Kidney (tissue), 22 donors: Measurements from ENCODE around the gene FBN2. TPM values are rescaled to one million over a fixed set of nuclear protein-coding genes. Genes with fewer than 3 reads are reported as not detected.
A peak's percentile ranks its signal among the peaks of the same experiment; 100 is the strongest.

Experiments used
- DNase-seq, 5 donors: peaks; one replicate each; pipeline ENCODE4 v3.0.0-alpha.2; 2013 to 2020
- FAIRE-seq: peaks from 2 replicates; lab custom pipeline; 2012; peaks lifted over from hg19 to GRCh38; lab: Jason Lieb, UNC
- H3K27ac ChIP-seq, 2 donors: one replicate each; pipeline ENCODE4 v1.7.0; 2013; ENCODE audit warnings: low read depth in 2 of 2, low read length in 2 of 2, inconsistent platforms in 1 of 2
- H3K27me3 ChIP-seq: one replicate; pipeline ENCODE4 v1.7.1; 2013; ENCODE audit warnings: low read length, inconsistent platforms; ENCODE audit not compliant: control insufficient read depth, insufficient read depth
- H3K36me3 ChIP-seq, 3 donors: one replicate each; pipeline versions ENCODE4 v1.7.0 to v1.7.1; 2013; ENCODE audit warnings: low read length in 3 of 3, control low read depth in 1 of 3, inconsistent platforms in 1 of 3; ENCODE audit not compliant: insufficient read depth in 3 of 3, control insufficient read depth in 2 of 3
- H3K4me1 ChIP-seq, 3 donors: one replicate each; pipeline versions ENCODE4 v1.7.0 to v1.7.1; 2013; ENCODE audit warnings: low read length in 3 of 3, inconsistent platforms in 1 of 3, low read depth in 1 of 3; ENCODE audit not compliant: control insufficient read depth in 2 of 3, insufficient read depth in 2 of 3
- H3K4me3 ChIP-seq, 3 donors: one replicate each; pipeline versions ENCODE4 v1.7.0 to v1.8.1; 2013; ENCODE audit warnings: low read length in 3 of 3, control low read depth in 1 of 3, inconsistent platforms in 1 of 3
- H3K9ac ChIP-seq, 3 donors: one replicate each; pipeline versions ENCODE4 v1.7.0 to v1.7.1; 2013; ENCODE audit warnings: low read length in 3 of 3, control low read depth in 1 of 3, inconsistent platforms in 1 of 3
- H3K9me3 ChIP-seq, 3 donors: one replicate each; pipeline versions ENCODE4 v1.7.0 to v1.7.1; 2013; ENCODE audit warnings: low read length in 3 of 3, control low read depth in 1 of 3, inconsistent platforms in 1 of 3; ENCODE audit not compliant: control insufficient read depth in 2 of 3, insufficient read depth in 1 of 3
- CTCF ChIP-seq: IDR thresholded peaks from 3 replicates; pipeline ENCODE4 v1.5.1; 2012; ENCODE audit warnings: mild to moderate bottlenecking, moderate library complexity, borderline replicate concordance; ENCODE audit not compliant: insufficient read depth; ENCODE audit errors: extremely low read depth
- intact Hi-C: fragments of 100-400 bp; cut with DNase I; formaldehyde crosslinking; loops from one replicate; pipeline ENCODE4 v1.11.1; 2022
- long read RNA-seq, 10 donors: library from polyadenylated mRNA in 1 of 10; unstranded in 1 of 10; transcript quantifications; one replicate each; pipeline ENCODE4 v2.0.0 and lab custom pipeline, GENCODE V29; 2021 to 2026
- polyA plus RNA-seq: library from polyadenylated mRNA; stranded (reverse); fragments of 350-450 nt; fragmentation: Illumina TruSeq; extraction: RNeasy Lipid Tissue Mini Kit (QIAGEN cat#74804); gene quantifications from one replicate; pipeline ENCODE4 v1.2.3, GENCODE V29; 2014; ENCODE audit warnings: low read depth, low replicate concordance; ENCODE audit not compliant: insufficient read depth
- total RNA-seq: library from RNA; stranded (reverse); fragmentation: NEBNext Ultra II Directional; extraction: Animal tissue kit (Norgen Biotek cat#: 25700); gene quantifications from one replicate; pipeline ENCODE4 v1.2.1, GENCODE V29; 2021
- donor health status: control.
- donor health status: control.
- donor health status: control.
- donor health status: control.
- donor health status: control.
- donor health status: DM: yes; HTN: yes; CAD: no.
- donor health status: Normal renal cell carcinoma (clear cell type).

FBN2 gene
- total RNA-seq (1.0 TPM), polyA plus RNA-seq (0.11 TPM)
- long read RNA-seq, donor 1, full-length matches to known transcripts = 1 of 12 reads
- long read RNA-seq, donor 1, partial matches to known transcripts = 11 of 12 reads
- long read RNA-seq, donor 1, other reads (novel, unspliced or antisense) = 0 of 12 reads
- long read RNA-seq, donor 2 = 0 reads
- long read RNA-seq, donor 3 = 0 reads
- long read RNA-seq, donor 4, partial matches to known transcripts = 10 of 12 reads
- long read RNA-seq, donor 4, other reads (novel, unspliced or antisense) = 0 of 12 reads
- long read RNA-seq, donor 5 = 0 reads
- long read RNA-seq, donor 6 = 0 reads
- long read RNA-seq, donor 7 = 0 reads
- long read RNA-seq, donor 8, partial matches to known transcripts = 73 of 73 reads
- long read RNA-seq, donor 8, other reads (novel, unspliced or antisense) = 0 of 73 reads
- long read RNA-seq, donor 9 = 0 reads
- long read RNA-seq, donor 10 = 0 reads

DNA sequence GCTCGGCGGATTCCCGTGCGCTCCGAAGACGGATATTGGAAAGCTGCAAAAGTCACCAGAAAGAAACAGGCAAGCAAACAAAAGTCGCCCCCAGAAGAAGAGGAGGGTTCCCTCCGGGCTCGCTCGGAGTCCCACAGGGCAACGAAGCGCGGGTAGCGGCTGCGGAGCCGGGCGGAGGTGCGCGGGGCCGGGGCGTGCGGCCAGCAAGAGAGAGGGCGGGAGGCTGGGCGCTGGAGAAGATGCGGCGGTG is at the start of gene FBN2:
Gene FBN2 (minus strand): TSS at position 246 of the 250 bp plus-strand sequence. CDS start 642 bp downstream, outside the sequence.
- H3K27me3 ChIP-seq = no peaks in the 10 kb centered on the region

DNA sequence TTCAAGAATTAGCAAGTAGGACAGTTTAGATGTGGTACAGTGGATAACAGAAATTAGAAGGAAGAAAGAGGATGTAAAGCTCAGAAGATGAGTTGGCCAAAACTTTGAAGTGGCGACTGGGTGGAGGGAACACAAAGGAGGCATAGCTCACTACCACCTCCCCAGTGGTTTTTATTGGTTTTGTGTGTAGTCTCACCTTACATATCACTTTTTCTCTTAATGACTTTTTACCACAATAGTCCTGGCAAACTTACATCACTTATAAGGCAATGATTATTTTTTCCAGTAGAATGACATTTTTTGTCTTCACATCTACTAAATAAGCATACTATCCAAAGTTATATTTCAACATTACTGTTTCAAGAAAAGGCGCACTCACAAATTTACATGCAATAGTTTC is 49.2 kb upstream of the FBN2 start:
- Histone ChIP-seq H3K9ac (no peak overlapping the region), H3K36me3 (no peaks in the 10 kb centered on the region), H3K4me1 (no peaks in the 10 kb centered on the region), H3K4me3 (no peak overlapping the region), H3K27me3 (no peaks in the 10 kb centered on the region), H3K9me3 (no peaks in the 10 kb centered on the region), H3K27ac (no peak overlapping the region)
- TF ChIP-seq CTCF = no peak
- DNase-seq (no peak), FAIRE-seq (no peak)
- intact Hi-C loops = no loop called here

More for the DNA sequence above, at the start of gene FBN2:
- Histone ChIP-seq H3K4me3 (peak within 1 kb of the TSS in 2 of 3 donors; percentile 43 to 60), H3K9me3 (no peaks in the 10 kb centered on the region), H3K4me1 (no peaks in the 10 kb centered on the region), H3K36me3 (no peaks in the 10 kb centered on the region), H3K9ac (peak within 1 kb of the TSS in 2 of 3 donors; percentile 19 to 31), H3K27ac (no peak within 1 kb of the TSS)
- DNase-seq (no peak), FAIRE-seq (no peak)
- no peak for TF ChIP-seq CTCF
- intact Hi-C loops = no loop called here

GRCh38 chr5:128586848-128587247 is 48.8 kb upstream of the FBN2 start:
- intact Hi-C loops = no loop called here
- Histone ChIP-seq H3K9me3 (no peaks in the 10 kb centered on the region), H3K4me1 (no peaks in the 10 kb centered on the region), H3K27me3 (no peaks in the 10 kb centered on the region), H3K27ac (no peak overlapping the region), H3K4me3 (no peak overlapping the region), H3K9ac (no peak overlapping the region), H3K36me3 (no peaks in the 10 kb centered on the region)
- no peak for TF ChIP-seq CTCF
- DNase-seq (no peak), FAIRE-seq (no peak)
